Panc1 (cell line): ENCODE results near the gene ZNF79.

Experiments
- CTCF ChIP-seq: fragments of 450-650 bp; IDR thresholded peaks from 2 replicates; pipeline ENCODE4 v1.5.1; 2017; ENCODE audit warnings: mild to moderate bottlenecking
- POLR2AphosphoS5 ChIP-seq: IDR thresholded peaks from 2 replicates; pipeline ENCODE4 v1.6.1; 2012; ENCODE audit warnings: mild to moderate bottlenecking, low read depth, low read length, moderate library complexity
- TCF7L2 ChIP-seq: IDR thresholded peaks from 2 replicates; pipeline ENCODE4 v1.6.1; 2011; ENCODE audit warnings: mild to moderate bottlenecking, low read depth, low read length, inconsistent platforms

DNA sequence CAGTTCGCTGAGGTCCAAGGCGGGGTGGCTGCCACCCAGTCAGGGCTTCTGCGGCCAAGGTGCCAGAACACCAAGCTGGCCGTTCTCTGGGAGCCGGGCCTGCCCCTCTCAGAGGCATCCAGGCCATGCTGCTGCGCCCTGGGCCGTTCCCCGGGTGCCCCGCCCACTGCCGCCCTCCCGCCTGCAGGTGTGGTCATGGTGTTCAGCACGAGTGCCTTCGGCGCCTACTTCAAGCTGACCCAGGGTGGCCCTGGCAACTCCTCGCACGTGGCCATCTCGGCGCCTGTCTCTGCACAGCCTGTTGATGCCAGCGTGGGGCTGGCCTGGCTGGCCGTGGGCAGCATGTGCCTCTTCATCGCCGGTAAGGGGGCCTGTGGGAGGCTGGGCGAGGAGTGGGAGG, 19.6 kb upstream of the ZNF79 start:
- TF ChIP-seq CTCF (no peak), POLR2AphosphoS5 (no peak), TCF7L2 (no peak)
